Right lobe of liver (tissue), 6 donors: Measurements from ENCODE around the gene SLX4IP. TPM values are rescaled to one million over a fixed set of nuclear protein-coding genes. Genes with fewer than 3 reads are reported as not detected.

Experiments
- ATAC-seq, 4 donors: fragments of 200-7000 bp; cut with Tn5 transposase; one replicate each; pipeline ENCODE4 v1.9.1; 2020; ENCODE audit warnings: mild to moderate bottlenecking in 4 of 4, moderate library complexity in 4 of 4
- DNase-seq, 3 donors: peaks; one replicate each; pipeline ENCODE4 v3.0.0-alpha.2; 2020
- H3K27ac ChIP-seq, 3 donors: fragments of 200-600 bp; one replicate each; pipeline ENCODE4 v1.8.0; 2022
- H3K27me3 ChIP-seq, 2 donors: fragments of 200-600 bp; one replicate each; pipeline ENCODE4 v1.8.0; 2022
- H3K36me3 ChIP-seq, 4 donors: fragments of 200-600 bp; sonication (generic) in 1 of 4; one replicate each; pipeline versions ENCODE4 v1.5.1 to v1.8.0; 2017 to 2022; ENCODE audit warnings: control low read depth in 1 of 4
- H3K4me1 ChIP-seq, 4 donors: fragments of 200-600 bp; sonication (generic) in 1 of 4; one replicate each; pipeline versions ENCODE4 v1.5.1 to v1.8.0; 2017 to 2022; ENCODE audit warnings: control low read depth in 1 of 4
- H3K4me3 ChIP-seq, 3 donors: fragments of 200-600 bp; one replicate each; pipeline ENCODE4 v1.8.0; 2022
- H3K9me3 ChIP-seq, 4 donors: fragments of 200-600 bp; sonication (generic) in 1 of 4; one replicate each; pipeline versions ENCODE4 v1.5.1 to v1.8.0; 2017 to 2022; ENCODE audit warnings: control low read depth in 1 of 4
- CTCF ChIP-seq, 4 donors: fragments of 200-600 bp in 3 of 4; fragments of 450-650 bp in 1 of 4; IDR thresholded peaks; one replicate each; pipeline versions ENCODE4 v1.5.1 to v1.8.0; 2016 to 2022; ENCODE audit warnings: antibody characterized with exemption in 4 of 4, mild to moderate bottlenecking in 2 of 4
- POLR2A ChIP-seq: fragments of 450-650 bp; IDR thresholded peaks from one replicate; pipeline ENCODE4 v1.6.1; 2017; ENCODE audit warnings: antibody characterized with exemption, mild to moderate bottlenecking
- WGBS: methylation state at CpG from one replicate; pipeline ENCODE4 v1.1.6; 2018; ENCODE audit warnings: low coverage, low lambda C conversion rate; ENCODE audit not compliant: insufficient coverage; ENCODE audit errors: missing lambda C conversion rate; 5-methylcytosine and 5-hydroxymethylcytosine counted together
- intact Hi-C, 2 donors: fragments of 100-400 bp; cut with DNase I; formaldehyde crosslinking; loops; one replicate each; pipeline versions ENCODE4 v1.11.2 to v1.14.1; 2022
- total RNA-seq, 6 experiments: library from RNA; depleted of rRNA in 2 of 6; stranded (reverse); fragments of >200 nt in 2 of 6; fragmentation: NEBNext Ultra II Directional in 3 of 6; extraction: Animal tissue kit (Norgen Biotek cat#: 25700) in 3 of 6; gene quantifications; one replicate each; pipeline versions ENCODE4 v1.1.0 to v1.2.4, GENCODE V29; 2016 to 2023
- donor health status: DM: no; HTN: yes; CAD: no.
- donor health status: DM: no; HTN: no; CAD: no.
- donor health status: DM: no; HTN: no; CAD: no.
- donor health status: DM: no; HTN: yes; CAD: no.
- donor health status: DM: no; HTN: yes; CAD: no.

SLX4IP gene
- total RNA-seq, 6 experiments from 2014 or later, result 2.0 to 4.0 (median 3.5) TPM

GRCh38 chr20:10563935-10564492, 128.9 kb downstream of the SLX4IP start:
- whole genome bisulfite sequencing, result 67% methylated on average over 3 of the region's 3 CpGs
- Histone ChIP-seq H3K9me3 (no peaks in the 10 kb centered on the region), H3K4me3 (no peak overlapping the region), H3K36me3 (no peaks in the 10 kb centered on the region), H3K4me1 (no peaks in the 10 kb centered on the region), H3K27ac (no peak overlapping the region), H3K27me3 (no peaks in the 10 kb centered on the region)
- no peak for TF ChIP-seq CTCF (IDR thresholded peaks at IDR 0.05)
- no peak for TF ChIP-seq POLR2A
- no peak for DNase-seq
- no peak for ATAC-seq
- intact Hi-C loops, result no loop called here

GRCh38 chr20:10565191-10565921, 130.3 kb downstream of the SLX4IP start:
- H3K27ac ChIP-seq, result peak overlapping the region in 1 of 3 donors; percentile 1
- 72% methylated on average over 6 of the region's 6 CpGs for WGBS
- ATAC-seq, result peak; percentile 26 to 91 (median 62)
- H3K9me3 ChIP-seq, result no peaks in the 10 kb centered on the region
- H3K4me3 ChIP-seq, result no peak overlapping the region
- no peaks in the 10 kb centered on the region for H3K36me3 ChIP-seq
- no peak for DNase-seq
- no peaks in the 10 kb centered on the region for H3K27me3 ChIP-seq
- intact Hi-C loops, result no loop called here
- no peaks in the 10 kb centered on the region for H3K4me1 ChIP-seq
- TF ChIP-seq POLR2A (no peak), CTCF (IDR thresholded peaks at IDR 0.05) (no peak)

- WGBS, result 77% methylated on average over 6 of the region's 8 CpGs
Observed at GRCh38 chr20:10565922-10566897, 131.1 kb downstream of the SLX4IP start.

More at GRCh38 chr20:10565922-10566897, 131.1 kb downstream of the SLX4IP start:
- H3K27me3 ChIP-seq, result no peaks in the 10 kb centered on the region
- no peak for DNase-seq
- no peak overlapping the region for H3K4me3 ChIP-seq
- no peak overlapping the region for H3K27ac ChIP-seq
- no peak for ATAC-seq
- TF ChIP-seq CTCF (IDR thresholded peaks at IDR 0.05) (no peak), POLR2A (no peak)
- H3K9me3 ChIP-seq, result no peaks in the 10 kb centered on the region
- no peaks in the 10 kb centered on the region for H3K4me1 ChIP-seq
- intact Hi-C loops, result no loop called here
- no peaks in the 10 kb centered on the region for H3K36me3 ChIP-seq
